Thoracic aorta (tissue), 2 donors: ENCODE results near the gene OBSCN. TPM values are rescaled to one million over a fixed set of nuclear protein-coding genes. Genes with fewer than 3 reads are reported as not detected.

Source experiments
- ATAC-seq: fragments of 150-250 bp; one replicate; pipeline ENCODE4 v1.8.0; 2017; ENCODE audit warnings: low read depth; ENCODE audit not compliant: insufficient number of reproducible peaks, low FRiP score
- DNase-seq: peaks from one replicate; pipeline ENCODE4 v3.0.0-alpha.2; 2020; ENCODE audit warnings: low spot score
- H3K27ac ChIP-seq, 2 donors: fragments of 200-600 bp; sonication (generic); 1 replicate in 1 of 2; 2 replicates in 1 of 2; pipeline ENCODE4 v1.5.1; 2016; ENCODE audit warnings: mild to moderate bottlenecking in 2 of 2, moderate library complexity in 2 of 2
- H3K27me3 ChIP-seq: fragments of 200-600 bp; sonication (generic); replicated peaks from 2 replicates; pipeline ENCODE4 v1.6.0; 2016; ENCODE audit warnings: mild to moderate bottlenecking; ENCODE audit not compliant: insufficient read depth
- H3K36me3 ChIP-seq: fragments of 200-600 bp; sonication (generic); one replicate; pipeline ENCODE4 v1.5.1; 2016
- H3K4me1 ChIP-seq, 2 donors: fragments of 200-600 bp; sonication (generic); 1 replicate in 1 of 2; 2 replicates in 1 of 2; pipeline versions ENCODE4 v1.5.1 to v1.6.0; 2016; ENCODE audit warnings: low read depth in 2 of 2, mild to moderate bottlenecking in 1 of 2; ENCODE audit not compliant: control insufficient read depth in 1 of 2
- H3K4me3 ChIP-seq: fragments of 200-600 bp; sonication (generic); 2 replicates; pipeline ENCODE4 v1.5.1; 2016; ENCODE audit warnings: mild to moderate bottlenecking
- H3K9me3 ChIP-seq: fragments of 200-600 bp; sonication (generic); 2 replicates; pipeline ENCODE4 v1.5.1; 2016
- CTCF ChIP-seq: fragments of 200-600 bp; sonication (generic); IDR thresholded peaks from one replicate; pipeline ENCODE4 v1.5.1; 2019; ENCODE audit warnings: antibody characterized with exemption
- total RNA-seq, 2 donors: library from RNA; depleted of rRNA; stranded (reverse); fragments of >200 nt; gene quantifications; one replicate each; pipeline versions ENCODE4 v1.1.0 to v1.2.3, GENCODE V29; 2016

Gene OBSCN
- total RNA-seq, 2 donors from 2014 or later, result 22.3 to 40.2 TPM

- Histone ChIP-seq H3K4me3 (peak overlapping the region; percentile 88), H3K36me3 (no peaks in the 10 kb centered on the region), H3K27ac (peak overlapping the region in 1 of 2 donors; percentile 39), H3K9me3 (no peaks in the 10 kb centered on the region), H3K4me1 (peaks cover 3 to 16% of the 10 kb centered on the region in 2 donors), H3K27me3 (no peaks in the 10 kb centered on the region)
- DNase-seq (no peak), ATAC-seq (no peak)
- TF ChIP-seq CTCF, result no peak
These were observed 67.3 kb downstream of the OBSCN start for GRCh38 chr1:228275179-228275429.

- peaks cover 3 to 16% of the 10 kb centered on the region in 2 donors for H3K4me1 ChIP-seq
- peak overlapping the region; percentile 20 to 39 for H3K27ac ChIP-seq
- ATAC-seq, result peak; percentile 80
- no peak for TF ChIP-seq CTCF
- H3K36me3 ChIP-seq, result no peaks in the 10 kb centered on the region
- DNase-seq, result peak; percentile 72
- no peaks in the 10 kb centered on the region for H3K27me3 ChIP-seq
- H3K4me3 ChIP-seq, result peak overlapping the region; percentile 88
- H3K9me3 ChIP-seq, result no peaks in the 10 kb centered on the region
These were observed 67.8 kb downstream of the OBSCN start for GRCh38 chr1:228275430-228276173.

- ATAC-seq (peak; percentile 14), DNase-seq (no peak)
- TF ChIP-seq CTCF, result no peak
- Histone ChIP-seq H3K4me3 (peak overlapping the region; percentile 88), H3K9me3 (no peaks in the 10 kb centered on the region), H3K27ac (no peak overlapping the region), H3K27me3 (no peaks in the 10 kb centered on the region), H3K4me1 (peaks cover 3 to 16% of the 10 kb centered on the region in 2 donors), H3K36me3 (no peaks in the 10 kb centered on the region)
These were observed 68.5 kb downstream of the OBSCN start for GRCh38 chr1:228276174-228276831.

- Histone ChIP-seq H3K36me3 (no peaks in the 10 kb centered on the region), H3K27ac (no peak overlapping the region)
- no peak for DNase-seq
These were observed 69.2 kb downstream of the OBSCN start for GRCh38 chr1:228276901-228277490.

More at GRCh38 chr1:228276901-228277490, 69.2 kb downstream of the OBSCN start:
- H3K4me3 ChIP-seq, result peak overlapping the region; percentile 88
- no peak for ATAC-seq
- no peak for TF ChIP-seq CTCF
- H3K9me3 ChIP-seq, result no peaks in the 10 kb centered on the region
- no peaks in the 10 kb centered on the region for H3K27me3 ChIP-seq
- H3K4me1 ChIP-seq, result peaks cover 3 to 16% of the 10 kb centered on the region in 2 donors
